Measurements from ENCODE around the gene TAL2. TPM values are rescaled to one million over a fixed set of nuclear protein-coding genes. Genes with fewer than 3 reads are reported as not detected.

The TAL2 gene
- total RNA-seq, 2 experiments from 2014 or later = not detected

DNA sequence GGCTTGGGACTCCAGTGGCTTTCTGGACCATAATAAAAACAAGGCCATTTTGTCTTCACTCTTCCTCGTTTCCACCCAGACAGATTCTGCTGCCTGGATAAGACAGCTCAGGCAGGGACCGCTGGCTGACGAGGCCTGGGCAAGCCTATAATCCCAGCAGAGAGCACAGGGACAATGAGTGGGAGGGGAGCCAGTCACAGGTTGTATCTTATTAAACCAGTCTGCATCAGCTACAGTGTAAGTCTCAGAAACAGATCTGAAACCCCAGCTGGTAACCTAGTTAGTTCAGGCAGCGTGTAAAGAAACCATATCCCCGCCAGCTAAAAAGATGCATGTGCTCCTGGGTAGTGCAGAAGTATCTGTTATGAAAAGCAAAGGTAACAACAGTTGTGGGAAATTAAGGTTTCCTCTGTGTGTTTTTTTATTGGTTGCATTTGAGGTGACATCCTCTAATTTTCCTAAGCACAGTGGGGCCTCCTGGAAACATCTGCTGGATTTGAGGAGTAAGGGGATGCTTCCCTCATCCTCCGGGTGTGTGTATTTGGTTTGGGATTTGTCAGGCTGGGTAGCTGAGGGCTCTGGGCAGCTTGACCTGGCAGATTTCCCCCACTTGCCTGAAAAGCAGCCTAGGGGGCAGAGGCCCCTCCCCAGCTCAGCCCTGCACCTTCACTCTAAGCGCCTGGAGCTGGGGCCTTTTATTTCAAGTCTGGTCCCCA lies 15.2 kb upstream of the TAL2 start:
- no peak overlapping the region for H3K4me2 ChIP-seq (ENCODE audit: low read length)
- no peaks in the 10 kb centered on the region for H4K20me1 ChIP-seq (ENCODE audit: insufficient read depth, low read length)
- no TSS peak for BruUV-seq (replicated peaks)
- H3K36me3 ChIP-seq (ENCODE audit: insufficient read depth, low read length) = no peaks in the 10 kb centered on the region
- no peak overlapping the region for H3K27ac ChIP-seq (ENCODE audit: low read depth, low read length, poor library complexity, severe bottlenecking)
- CTCF ChIA-PET (ENCODE audit: unreplicated experiment) = no interaction called here
- POLR2A ChIA-PET = interaction anchor here (0.6 to 1.3 kb wide), 5 partner anchors 11 to 1170 kb away, joined by 3 to 5 read pairs (median 3); no protein-coding TSS in a partner anchor
- H2AFZ ChIP-seq (ENCODE audit: low read length) = no peak overlapping the region
- H3K79me2 ChIP-seq (ENCODE audit: insufficient read depth, low read depth, low read length) = no peaks in the 10 kb centered on the region
- no peak overlapping the region for H3K4me3 ChIP-seq (ENCODE audit: low read depth, low read length, poor library complexity, severe bottlenecking)
- H3K9me3 ChIP-seq (ENCODE audit: low read length) = no peaks in the 10 kb centered on the region
- no peaks in the 10 kb centered on the region for H3K9me2 ChIP-seq (ENCODE audit: insufficient read depth, low read length)
- TF ChIP-seq, protein P1, sequence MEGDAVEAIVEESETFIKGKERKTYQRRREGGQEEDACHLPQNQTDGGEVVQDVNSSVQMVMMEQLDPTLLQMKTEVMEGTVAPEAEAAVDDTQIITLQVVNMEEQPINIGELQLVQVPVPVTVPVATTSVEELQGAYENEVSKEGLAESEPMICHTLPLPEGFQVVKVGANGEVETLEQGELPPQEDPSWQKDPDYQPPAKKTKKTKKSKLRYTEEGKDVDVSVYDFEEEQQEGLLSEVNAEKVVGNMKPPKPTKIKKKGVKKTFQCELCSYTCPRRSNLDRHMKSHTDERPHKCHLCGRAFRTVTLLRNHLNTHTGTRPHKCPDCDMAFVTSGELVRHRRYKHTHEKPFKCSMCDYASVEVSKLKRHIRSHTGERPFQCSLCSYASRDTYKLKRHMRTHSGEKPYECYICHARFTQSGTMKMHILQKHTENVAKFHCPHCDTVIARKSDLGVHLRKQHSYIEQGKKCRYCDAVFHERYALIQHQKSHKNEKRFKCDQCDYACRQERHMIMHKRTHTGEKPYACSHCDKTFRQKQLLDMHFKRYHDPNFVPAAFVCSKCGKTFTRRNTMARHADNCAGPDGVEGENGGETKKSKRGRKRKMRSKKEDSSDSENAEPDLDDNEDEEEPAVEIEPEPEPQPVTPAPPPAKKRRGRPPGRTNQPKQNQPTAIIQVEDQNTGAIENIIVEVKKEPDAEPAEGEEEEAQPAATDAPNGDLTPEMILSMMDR (conservative IDR thresholded peaks at IDR 0.05; ENCODE audit: low read length) = no peak
- no peak for TF ChIP-seq EZH2phosphoT487 (IDR thresholded peaks at IDR 0.05; ENCODE audit: borderline replicate concordance, low read depth, low read length)
- H3K4me1 ChIP-seq (ENCODE audit: insufficient read depth, low read length, poor library complexity, severe bottlenecking) = no peaks in the 10 kb centered on the region
- no peak for DNase-seq (ENCODE audit: low spot score)
- intact Hi-C loops (cut with micrococcal nuclease; ENCODE audit: unreplicated experiment) = no loop called here

DNA sequence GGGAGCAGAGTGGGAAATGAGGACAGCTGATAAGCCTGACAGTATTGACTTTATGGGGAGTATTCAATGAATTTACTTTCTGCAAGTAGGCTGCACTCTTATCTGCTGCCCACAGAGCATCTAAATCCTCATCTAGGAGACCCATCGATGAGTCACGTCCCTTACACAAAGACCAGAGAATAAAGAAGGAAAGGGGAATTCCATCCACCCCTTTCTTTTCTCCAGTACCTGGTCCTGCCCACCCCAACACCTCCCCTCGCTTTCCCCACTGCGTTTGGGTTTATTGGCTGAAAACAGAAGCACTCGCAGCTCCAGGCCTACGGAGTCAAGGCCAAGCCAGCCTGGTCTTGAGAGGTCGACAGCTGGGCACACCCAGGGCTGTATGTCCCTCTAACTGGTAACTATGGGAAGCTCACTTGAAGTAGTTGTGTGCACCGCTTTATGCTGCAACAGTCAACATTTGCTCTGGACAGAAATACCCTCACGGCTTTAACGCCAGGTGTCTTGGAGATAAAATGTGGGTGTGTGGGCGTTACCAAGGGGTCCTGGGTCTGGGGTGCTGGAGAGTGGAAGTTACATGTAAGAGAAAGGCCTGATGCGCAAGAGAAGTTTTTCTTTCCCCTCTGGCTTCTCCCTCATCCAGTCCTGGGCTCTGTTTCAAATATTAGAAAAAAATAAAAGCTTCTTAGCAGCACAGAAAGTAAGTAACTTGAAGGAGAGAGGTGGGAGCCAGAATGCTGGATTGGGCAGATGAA lies 14.5 kb upstream of the TAL2 start:
- no peak for DNase-seq (ENCODE audit: low spot score)
- Histone ChIP-seq H4K20me1 (ENCODE audit: insufficient read depth, low read length) (no peaks in the 10 kb centered on the region), H3K27ac (ENCODE audit: low read depth, low read length, poor library complexity, severe bottlenecking) (no peak overlapping the region), H3K36me3 (ENCODE audit: insufficient read depth, low read length) (no peaks in the 10 kb centered on the region), H2AFZ (ENCODE audit: low read length) (no peak overlapping the region), H3K4me1 (ENCODE audit: insufficient read depth, low read length, poor library complexity, severe bottlenecking) (no peaks in the 10 kb centered on the region), H3K9me2 (ENCODE audit: insufficient read depth, low read length) (no peaks in the 10 kb centered on the region), H3K9me3 (ENCODE audit: low read length) (no peaks in the 10 kb centered on the region), H3K4me3 (ENCODE audit: low read depth, low read length, poor library complexity, severe bottlenecking) (no peak overlapping the region), H3K79me2 (ENCODE audit: insufficient read depth, low read depth, low read length) (no peaks in the 10 kb centered on the region), H3K4me2 (ENCODE audit: low read length) (no peak overlapping the region)
- TF ChIP-seq, protein P1 (conservative IDR thresholded peaks at IDR 0.05; ENCODE audit: low read length) = no peak
- no peak for TF ChIP-seq EZH2phosphoT487 (IDR thresholded peaks at IDR 0.05; ENCODE audit: borderline replicate concordance, low read depth, low read length)
- CTCF ChIA-PET (ENCODE audit: unreplicated experiment) = no interaction called here
- no TSS peak for BruUV-seq (replicated peaks)
- POLR2A ChIA-PET = interaction anchor here (0.6 to 1.3 kb wide), 4 partner anchors 12 to 1170 kb away, joined by 3 to 5 read pairs (median 4); no protein-coding TSS in a partner anchor
- intact Hi-C loops (cut with micrococcal nuclease; ENCODE audit: unreplicated experiment) = no loop called here

Data from OCI-LY7 (cell line).